H1 (cell line): ENCODE measurements around the gene PRKN. TPM values are rescaled to one million over a fixed set of nuclear protein-coding genes. Genes with fewer than 3 reads are reported as not detected.
A peak's percentile ranks its signal among the peaks of the same experiment; 100 is the strongest.

ENCODE experiments used
- CTCF ChIA-PET: fragments of 300-600 bp; sonication (Branson Sonifier 250); formaldehyde crosslinking; loops from one replicate; lab custom pipeline; 2021; ENCODE audit not compliant: partially characterized antibody; lab: Charles Lee
- POLR2A ChIA-PET: fragments of 300-600 bp; sonication (Branson Sonifier 250); formaldehyde crosslinking; loops from one replicate; lab custom pipeline; 2021; ENCODE audit warnings: inconsistent platforms; ENCODE audit not compliant: partially characterized antibody; lab: Charles Lee
- DNase-seq, 2 experiments: peaks; one replicate each; pipeline versions ENCODE4 v3.0.0 to v3.0.0-alpha.2; 2010 to 2022; ENCODE audit warnings: low spot score in 2 of 2, low read depth in 1 of 2, mixed read lengths in 1 of 2
- FAIRE-seq: peaks from 2 replicates; lab custom pipeline; 2011; peaks lifted over from hg19 to GRCh38; lab: Jason Lieb, UNC
- H2AFZ ChIP-seq: 2 replicates; pipeline ENCODE4 v1.8.1; 2012; ENCODE audit warnings: low read length, inconsistent platforms
- H2AK5ac ChIP-seq: 2 replicates; pipeline ENCODE4 v1.6.1; 2013; ENCODE audit warnings: low read depth, low read length
- H2BK120ac ChIP-seq: replicated peaks from 2 replicates; pipeline ENCODE3; 2013; ENCODE audit warnings: low read depth, low read length, inconsistent platforms
- H2BK12ac ChIP-seq: 2 replicates; pipeline ENCODE4 v1.6.1; 2013; ENCODE audit warnings: low read depth, low read length
- H2BK15ac ChIP-seq: 2 replicates; pipeline ENCODE4 v1.6.1; 2013; ENCODE audit warnings: low read length
- H2BK20ac ChIP-seq: 2 replicates; pipeline ENCODE4 v1.6.1; 2013; ENCODE audit warnings: low read length
- H2BK5ac ChIP-seq: 2 replicates; pipeline ENCODE4 v1.6.1; 2013; ENCODE audit warnings: low read depth, low read length
- H3K14ac ChIP-seq: 2 replicates; pipeline ENCODE4 v1.6.1; 2013; ENCODE audit warnings: inconsistent platforms; ENCODE audit not compliant: insufficient read length
- H3K18ac ChIP-seq: 2 replicates; pipeline ENCODE4 v1.6.1; 2013; ENCODE audit warnings: low read length; ENCODE audit errors: extremely low read depth
- H3K23ac ChIP-seq: 2 replicates; pipeline ENCODE4 v1.6.1; 2013; ENCODE audit warnings: inconsistent platforms; ENCODE audit not compliant: insufficient read length
- H3K23me2 ChIP-seq: 2 replicates; pipeline ENCODE4 v1.6.1; 2013; ENCODE audit warnings: low read depth, low read length
- H3K27ac ChIP-seq: 2 replicates; pipeline ENCODE4 v1.6.1; 2011; ENCODE audit warnings: low read depth, low read length, inconsistent platforms
- H3K27me3 ChIP-seq, 4 experiments: replicated peaks in 1 of 4; 1 replicate in 1 of 4; 2 replicates in 3 of 4; pipeline versions ENCODE4 v1.6.1 to v1.8.1; 2011 to 2013; ENCODE audit warnings: low read length in 3 of 4, mild to moderate bottlenecking in 3 of 4, inconsistent platforms in 2 of 4, mixed read lengths in 2 of 4, moderate library complexity in 1 of 4; ENCODE audit not compliant: control insufficient read depth in 3 of 4, insufficient read depth in 3 of 4; ENCODE audit errors: extremely low read depth in 1 of 4
- H3K36me3 ChIP-seq, 4 experiments: 2 replicates each; pipeline versions ENCODE4 v1.6.1 to v1.8.1; 2011 to 2013; ENCODE audit warnings: mild to moderate bottlenecking in 4 of 4, low read length in 3 of 4, moderate library complexity in 2 of 4, control low read depth in 1 of 4, inconsistent platforms in 1 of 4; ENCODE audit not compliant: insufficient read depth in 4 of 4, control insufficient read depth in 2 of 4
- H3K4ac ChIP-seq: replicated peaks from 2 replicates; pipeline ENCODE3; 2013; ENCODE audit warnings: low read length, low read depth, mixed read lengths, inconsistent platforms; ENCODE audit not compliant: insufficient read length
- H3K4me1 ChIP-seq, 4 experiments: replicated peaks in 1 of 4; 1 replicate in 1 of 4; 2 replicates in 3 of 4; pipeline versions ENCODE4 v1.6.1 to v1.8.1; 2011 to 2013; ENCODE audit warnings: low read length in 3 of 4, inconsistent platforms in 2 of 4, mixed read lengths in 1 of 4; ENCODE audit not compliant: insufficient read depth in 4 of 4, control insufficient read depth in 3 of 4
- H3K4me2 ChIP-seq, 2 experiments: 2 replicates each; pipeline versions ENCODE4 v1.6.1 to v1.8.1; 2011 to 2013; ENCODE audit warnings: low read depth in 2 of 2, low read length in 2 of 2, control low read depth in 1 of 2, inconsistent platforms in 1 of 2, mild to moderate bottlenecking in 1 of 2; ENCODE audit not compliant: insufficient read depth in 1 of 2
- H3K4me3 ChIP-seq, 4 experiments: fragments of 200-600, 300-600 bp in 1 of 4; sonication (generic), shearing (Covaris generic), sonication (Bioruptor Twin) in 1 of 4; 2 replicates each; pipeline versions ENCODE4 v1.5.1 to v1.8.1; 2011 to 2016; ENCODE audit warnings: low read length in 4 of 4, low read depth in 3 of 4, control low read depth in 2 of 4, inconsistent platforms in 2 of 4, mild to moderate bottlenecking in 2 of 4, mixed read lengths in 1 of 4, moderate library complexity in 1 of 4; ENCODE audit not compliant: insufficient read depth in 2 of 4; ENCODE audit errors: extremely low read depth in 1 of 4
- H3K56ac ChIP-seq: replicated peaks from 2 replicates; pipeline ENCODE3; 2013; ENCODE audit warnings: low read depth, mild to moderate bottlenecking, mixed read lengths, low read length, inconsistent platforms; ENCODE audit not compliant: insufficient read length
- H3K79me1 ChIP-seq: 2 replicates; pipeline ENCODE4 v1.6.1; 2013; ENCODE audit warnings: low read depth, low read length, control low read depth
- H3K79me2 ChIP-seq, 2 experiments: 2 replicates each; pipeline versions ENCODE4 v1.6.1 to v1.8.1; 2012 to 2013; ENCODE audit warnings: low read length in 2 of 2, mild to moderate bottlenecking in 2 of 2, inconsistent platforms in 1 of 2; ENCODE audit not compliant: insufficient read depth in 2 of 2, control insufficient read depth in 1 of 2
- H3K9ac ChIP-seq, 4 experiments: replicated peaks in 1 of 4; 1 replicate in 1 of 4; 2 replicates in 3 of 4; pipeline versions ENCODE4 v1.6.1 to v1.8.1; 2011 to 2013; ENCODE audit warnings: low read depth in 3 of 4, low read length in 3 of 4, control low read depth in 2 of 4, mild to moderate bottlenecking in 2 of 4, moderate library complexity in 2 of 4, inconsistent platforms in 1 of 4; ENCODE audit errors: extremely low read depth in 1 of 4
- H3K9me3 ChIP-seq, 2 experiments: 2 replicates each; pipeline versions ENCODE4 v1.6.1 to v1.8.1; 2012 to 2013; ENCODE audit warnings: mild to moderate bottlenecking in 2 of 2, moderate library complexity in 2 of 2, control low read depth in 1 of 2, inconsistent platforms in 1 of 2, low read depth in 1 of 2, low read length in 1 of 2, mixed read lengths in 1 of 2; ENCODE audit not compliant: insufficient read depth in 2 of 2
- H4K20me1 ChIP-seq, 2 experiments: replicated peaks in 1 of 2; 2 replicates each; pipeline versions ENCODE3 to v1.8.1; 2011 to 2013; ENCODE audit warnings: inconsistent platforms in 2 of 2, low read length in 2 of 2, mild to moderate bottlenecking in 1 of 2; ENCODE audit not compliant: insufficient read depth in 2 of 2, control insufficient read depth in 1 of 2
- H4K5ac ChIP-seq: 2 replicates; pipeline ENCODE4 v1.6.1; 2013; ENCODE audit warnings: low read length, low read depth, mixed read lengths, inconsistent platforms; ENCODE audit not compliant: insufficient read length
- H4K8ac ChIP-seq: 2 replicates; pipeline ENCODE4 v1.8.0; 2013; ENCODE audit warnings: mild to moderate bottlenecking, moderate library complexity, low read length, inconsistent platforms; ENCODE audit not compliant: insufficient read depth; ENCODE audit errors: extremely low read depth
- H4K91ac ChIP-seq: replicated peaks from 2 replicates; pipeline ENCODE3; 2013; ENCODE audit warnings: low read length, mixed read lengths, inconsistent platforms; ENCODE audit not compliant: insufficient read length
- ASH2L ChIP-seq: fragments of 200-600, 300-600 bp; sonication (generic); IDR thresholded peaks from one replicate; pipeline ENCODE4 v1.7.1; 2017; ENCODE audit warnings: low read length
- BRCA1 ChIP-seq: IDR thresholded peaks from 2 replicates; pipeline ENCODE4 v1.6.1; 2012; ENCODE audit warnings: low read depth, low read length, improper control_type of control experiment
- CBX5 ChIP-seq: fragments of 300-800, 300-1000 bp; sonication (generic); IDR thresholded peaks from 2 replicates; pipeline ENCODE4 v1.7.1; 2016; ENCODE audit warnings: antibody characterized with exemption, low read length, low read depth
- EZH2 ChIP-seq: fragments of 200-600 bp; sonication (generic); IDR thresholded peaks from 2 replicates; pipeline ENCODE4 v1.7.1; 2012; ENCODE audit warnings: low read depth, mild to moderate bottlenecking, moderate library complexity, low read length, inconsistent platforms; ENCODE audit not compliant: severe bottlenecking
- JUND ChIP-seq: IDR thresholded peaks from 2 replicates; pipeline ENCODE4 v1.6.1; 2011; ENCODE audit warnings: mild to moderate bottlenecking, improper control_type of control experiment, low read length
- KDM1A ChIP-seq: fragments of 200-600, 300-600 bp; sonication (generic); IDR thresholded peaks from 2 replicates; pipeline ENCODE4 v1.7.1; 2016; ENCODE audit warnings: mild to moderate bottlenecking, low read length, borderline replicate concordance
- NRF1 ChIP-seq: IDR thresholded peaks from 2 replicates; pipeline ENCODE4 v1.6.1; 2011; ENCODE audit warnings: mild to moderate bottlenecking, low read depth, low read length, improper control_type of control experiment
- PHF8 ChIP-seq: fragments of 200-600 bp; sonication (generic); conservative IDR thresholded peaks from 2 replicates; pipeline ENCODE4 v1.7.1; 2012; ENCODE audit warnings: low read depth, mild to moderate bottlenecking, inconsistent platforms, low read length, moderate library complexity
- POLR2AphosphoS5 ChIP-seq: IDR thresholded peaks from 2 replicates; pipeline ENCODE4 v1.6.1; 2011; ENCODE audit warnings: low read depth, low read length
- RAD21 ChIP-seq, 2 experiments: IDR thresholded peaks in 1 of 2; conservative IDR thresholded peaks in 1 of 2; 2 replicates each; pipeline ENCODE4 v1.6.1; 2011; ENCODE audit warnings: low read depth in 2 of 2, low read length in 2 of 2, improper control_type of control experiment in 1 of 2, inconsistent platforms in 1 of 2, mild to moderate bottlenecking in 1 of 2, moderate library complexity in 1 of 2
- SAP30 ChIP-seq: fragments of 300-600 bp; sonication (generic); IDR thresholded peaks from 2 replicates; pipeline ENCODE4 v1.7.1; 2012; ENCODE audit warnings: low read length, moderate library complexity, mild to moderate bottlenecking, inconsistent platforms; ENCODE audit not compliant: insufficient read depth, insufficient replicate concordance
- SIX5 ChIP-seq: IDR thresholded peaks from 2 replicates; pipeline ENCODE4 v1.6.1; 2011; ENCODE audit warnings: mild to moderate bottlenecking, low read depth, low read length
- SP4 ChIP-seq: IDR thresholded peaks from 2 replicates; pipeline ENCODE4 v1.6.1; 2012; ENCODE audit warnings: low read length, inconsistent platforms
- SRF ChIP-seq: IDR thresholded peaks from 2 replicates; pipeline ENCODE4 v1.6.1; 2011; ENCODE audit warnings: mild to moderate bottlenecking, low read depth, low read length, moderate library complexity
- SUZ12 ChIP-seq: fragments of 200-600 bp; sonication (generic); IDR thresholded peaks from 2 replicates; pipeline ENCODE4 v1.6.1; 2012; ENCODE audit warnings: mild to moderate bottlenecking, inconsistent platforms, low read length, moderate library complexity, mixed read lengths
- WGBS, 2 experiments: shearing (Covaris generic) in 1 of 2; methylation state at CpG; one replicate each; pipeline versions ENCODE4 v1.1.6 to v1.1.7; 2013 to 2015; ENCODE audit warnings: low lambda C conversion rate in 2 of 2, mixed read lengths in 2 of 2, inconsistent platforms in 1 of 2, low coverage in 1 of 2, missing lambda C conversion rate in 1 of 2; ENCODE audit not compliant: insufficient replicate concordance in 2 of 2, insufficient coverage in 1 of 2, insufficient read length in 1 of 2; ENCODE audit errors: extremely low coverage in 1 of 2, missing lambda C conversion rate in 1 of 2; 5-methylcytosine and 5-hydroxymethylcytosine counted together
- polyA plus RNA-seq, 7 experiments: library from polyadenylated mRNA; depleted of rRNA in 3 of 7; stranded (reverse) in 5 of 7; unstranded in 2 of 7; fragments of >200 nt in 5 of 7; fragments of 200-250 nt in 2 of 7; gene quantifications; 1 replicate in 5 of 7; 2 replicates in 1 of 7; 4 replicates in 1 of 7; pipeline versions ENCODE4 v1.2.1 to v1.2.3, GENCODE V29; 2011 to 2013; ENCODE audit warnings: missing spikeins in 2 of 7, mixed read lengths in 2 of 7
- total RNA-seq: library from RNA; stranded (reverse); fragmentation: NEBNext Ultra II Directional; extraction: Animal tissue kit (Norgen Biotek cat#: 25700); gene quantifications from 2 replicates; pipeline ENCODE4 v1.2.1, GENCODE V29; 2021

PRKN gene
- total and polyA plus RNA-seq, 2 of the 8 experiments (the other 6 are each of a cell fraction or from before 2014, with no cell fraction given): 0.13 to 0.29 TPM

DNA sequence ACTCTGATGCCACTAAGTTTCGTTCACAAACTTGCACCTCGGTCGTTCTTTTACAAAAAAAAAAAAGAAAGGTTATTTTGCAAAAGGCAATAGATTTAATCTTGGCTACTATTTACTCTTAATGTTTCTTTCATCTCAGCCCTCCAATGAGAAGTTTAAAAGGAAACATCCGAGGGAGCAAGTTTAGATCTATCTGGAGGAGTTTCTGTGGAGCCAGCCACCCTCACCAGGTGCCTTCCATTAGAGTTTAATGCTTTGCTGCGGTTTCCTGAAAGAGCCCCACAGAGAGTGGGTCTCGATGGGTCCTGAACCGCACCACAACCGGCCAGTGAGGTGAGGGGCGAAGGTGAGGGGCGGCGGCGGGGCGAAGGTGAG lies 632 bp downstream of the PRKN start:
- H3K79me2 ChIP-seq: no peaks in the 10 kb centered on the region
- H3K9me3 ChIP-seq: no peaks in the 10 kb centered on the region
- H3K36me3 ChIP-seq: no peaks in the 10 kb centered on the region
- H3K27ac ChIP-seq: no peak overlapping the region
- no peak overlapping the region for H4K5ac ChIP-seq
- no peaks in the 10 kb centered on the region for H3K79me1 ChIP-seq
- H4K20me1 ChIP-seq: no peaks in the 10 kb centered on the region
- no peak overlapping the region for H2AK5ac ChIP-seq
- DNase-seq (no peak), FAIRE-seq (no peak)
- H2BK12ac ChIP-seq: no peak overlapping the region
- no peaks in the 10 kb centered on the region; a peak in 1 of 7 replicates for H3K4me1 ChIP-seq
- H3K23ac ChIP-seq: no peak overlapping the region
- no peak overlapping the region for H2BK15ac ChIP-seq
- no peak overlapping the region; the same call in 1 of the 2 replicates for H4K8ac ChIP-seq
- H2AFZ ChIP-seq: peak overlapping the region; percentile 95; the same call in 1 of the 2 replicates
- no peak overlapping the region for H4K91ac ChIP-seq
- H2BK20ac ChIP-seq: no peak overlapping the region
- H3K18ac ChIP-seq: no peak overlapping the region
- WGBS, 2 experiments: 24% methylated on average over 12 of the region's 13 CpGs; no CpG with 5 or more reads in 1 of the 2 experiments
- no peak overlapping the region for H2BK120ac ChIP-seq
- no peaks in the 10 kb centered on the region; a peak in 2 of 7 replicates for H3K27me3 ChIP-seq
- H3K4ac ChIP-seq: no peak overlapping the region
- peak overlapping the region; percentile 51 to 75 (median 54) for H3K4me3 ChIP-seq
- H3K23me2 ChIP-seq: no peaks in the 10 kb centered on the region
- ChIA-PET POLR2A (interaction anchor here (0.7 to 0.9 kb wide), 2 partner anchors 20 to 53 kb away, joined by 4 read pairs; no protein-coding TSS in a partner anchor), CTCF (interaction anchor here (1.1 to 1.5 kb wide), 2 partner anchors 9 to 21 kb away, joined by 3 to 4 read pairs; no protein-coding TSS in a partner anchor)
- H3K14ac ChIP-seq: no peak overlapping the region
- H3K4me2 ChIP-seq: peak overlapping the region; percentile 60 to 70
- no peak overlapping the region for H3K56ac ChIP-seq
- peak overlapping the region in 3 of 4 experiments; percentile 29 to 54 (median 36); a peak in 4 of 7 replicates for H3K9ac ChIP-seq
- no peak overlapping the region for H2BK5ac ChIP-seq
- TF ChIP-seq EZH2 (no peak), CBX5 (no peak), KDM1A (no peak), POLR2AphosphoS5 (no peak), ASH2L (no peak), SUZ12 (no peak), BRCA1 (no peak), JUND (no peak), SAP30 (no peak), RAD21 (IDR thresholded peaks at IDR 0.05 in 1 of 2, conservative IDR thresholded peaks at IDR 0.05 in 1 of 2; ENCODE audit: low read depth in 2 of 2, low read length in 2 of 2) (no peak), PHF8 (no peak), SP4 (no peak), SIX5 (no peak), NRF1 (no peak), SRF (no peak)
